Mammary epithelial cell (primary cell): ENCODE data around the gene UGGT2.

ENCODE experiments used
- CTCF ChIP-seq, 2 donors: IDR thresholded peaks in 1 of 2; conservative IDR thresholded peaks in 1 of 2; 2 replicates each; pipeline ENCODE4 v1.5.1; 2011 to 2012; ENCODE audit warnings: inconsistent platforms in 2 of 2, low read length in 2 of 2, mild to moderate bottlenecking in 2 of 2, control low read depth in 1 of 2, low read depth in 1 of 2; ENCODE audit not compliant: insufficient read depth in 1 of 2; ENCODE audit errors: extremely low read depth in 1 of 2
- EZH2 ChIP-seq: IDR thresholded peaks from 2 replicates; pipeline ENCODE4 v1.6.1; 2012; ENCODE audit warnings: low read length, inconsistent platforms, borderline replicate concordance

- TF ChIP-seq CTCF (conservative IDR thresholded peaks at IDR 0.05 in 1 of 2, IDR thresholded peaks at IDR 0.05 in 1 of 2; ENCODE audit: extremely low read depth in 1 of 2, insufficient read depth in 1 of 2, low read depth in 1 of 2, low read length in 2 of 2) (no peak), EZH2 (no peak)
Observed at GRCh38 chr13:96041326-96042110, 11.7 kb downstream of the UGGT2 start.
